Stimulated activated CD4-positive, alpha-beta T cell treated with anti-CD3 and anti-CD28 coated beads, Interleukin-4, amount 100 ng/mL, for 24 hours (primary cell): Measurements from ENCODE around the gene PANK2.

Experiments
- DNase-seq: peaks from one replicate; pipeline ENCODE4 v3.0.0-alpha.2; 2020

The PANK2 gene

DNA sequence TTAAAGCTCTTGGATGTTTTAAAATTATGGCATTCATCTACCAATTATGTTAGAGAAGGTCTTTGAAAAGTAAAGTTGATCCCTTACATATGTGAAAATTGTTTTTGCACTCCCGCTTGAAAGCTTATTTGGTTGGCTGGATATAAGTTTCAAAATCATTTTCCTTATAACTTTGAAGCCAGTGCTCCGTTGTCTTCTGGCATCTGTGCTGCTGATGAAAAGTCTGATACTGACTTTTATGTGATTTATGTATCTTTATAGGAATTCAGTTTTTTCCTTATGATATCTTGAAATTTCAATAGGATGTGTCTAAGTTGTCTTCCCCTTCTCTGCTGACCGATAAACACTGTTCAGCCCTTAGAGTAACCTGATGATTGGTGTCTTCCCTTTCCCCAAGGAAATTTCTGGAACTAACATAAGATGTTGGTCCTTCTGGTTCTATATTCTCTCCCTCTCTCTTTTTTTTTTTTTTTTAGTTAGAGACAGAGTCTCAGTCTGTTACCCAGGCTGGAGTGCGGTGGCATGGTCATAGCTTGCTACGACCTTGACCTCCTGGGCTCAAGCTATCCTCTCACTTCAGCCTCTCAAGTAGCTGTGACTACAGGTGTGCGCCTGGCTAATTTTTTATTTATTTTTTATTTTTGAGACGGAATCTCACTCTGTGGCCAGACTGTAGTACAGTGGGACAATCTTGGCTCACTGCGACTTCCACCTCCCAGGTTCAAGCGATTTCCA, 12.7 kb downstream of the PANK2 start:
- no peak for DNase-seq

DNA sequence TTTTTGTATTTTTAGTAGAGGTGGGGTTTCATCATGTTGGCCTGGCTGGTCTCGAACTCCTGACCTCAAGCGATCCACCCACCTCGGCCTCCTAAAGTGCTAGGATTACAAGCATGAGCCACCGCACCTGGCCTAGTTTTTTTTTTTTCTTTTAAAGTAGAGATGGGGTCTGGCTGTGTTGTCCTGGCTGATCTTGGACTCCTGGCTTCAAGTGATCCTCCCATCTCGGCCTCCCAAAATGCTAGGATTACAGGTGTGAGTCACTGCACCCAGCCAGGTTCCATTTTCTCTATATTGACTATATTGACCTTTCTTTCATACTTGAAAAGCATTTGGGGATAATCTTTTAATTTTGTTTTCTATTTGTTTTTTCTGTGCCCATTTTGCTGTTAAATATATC, 13.3 kb downstream of the PANK2 start:
- DNase-seq, result no peak

DNA sequence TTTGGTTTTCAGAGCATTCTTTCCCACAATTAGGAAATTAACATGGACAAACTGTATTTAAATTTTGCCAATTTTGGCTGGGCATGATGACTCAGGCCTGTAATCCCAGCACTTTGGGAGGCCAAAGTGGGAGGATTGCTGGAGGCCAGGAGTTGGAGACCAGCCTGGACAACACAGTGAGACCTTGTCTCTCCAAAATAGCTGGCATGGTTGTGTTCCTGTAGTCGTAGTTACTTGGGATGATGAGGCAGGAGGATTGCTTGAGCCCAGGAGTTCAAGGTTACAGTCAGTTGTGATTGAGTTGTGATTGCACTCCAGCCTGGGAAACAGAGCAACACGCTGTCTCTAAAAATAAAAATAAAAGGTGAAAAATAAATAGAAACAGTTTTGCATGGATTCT, 15.0 kb downstream of the PANK2 start:
- DNase-seq, result no peak

DNA sequence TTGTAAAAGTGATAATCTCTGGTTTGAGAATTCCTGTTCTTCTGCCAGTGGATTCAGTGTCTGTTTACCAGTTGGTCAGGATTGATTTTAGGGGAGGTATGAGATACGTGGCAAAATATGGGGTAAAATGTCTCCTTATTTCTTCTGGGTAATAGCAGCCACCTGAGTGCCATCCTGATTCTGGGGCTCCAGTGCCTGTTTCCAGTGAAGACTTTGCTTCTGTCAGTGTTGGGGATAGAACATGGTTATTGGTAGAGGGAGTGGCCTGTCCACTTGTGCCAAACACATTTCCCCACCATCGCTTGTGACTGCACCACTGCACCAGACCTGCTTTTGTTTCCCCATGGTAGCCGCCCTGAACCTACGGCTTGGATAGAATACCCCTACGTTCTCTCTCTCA, 15.7 kb downstream of the PANK2 start:
- no peak for DNase-seq

DNA sequence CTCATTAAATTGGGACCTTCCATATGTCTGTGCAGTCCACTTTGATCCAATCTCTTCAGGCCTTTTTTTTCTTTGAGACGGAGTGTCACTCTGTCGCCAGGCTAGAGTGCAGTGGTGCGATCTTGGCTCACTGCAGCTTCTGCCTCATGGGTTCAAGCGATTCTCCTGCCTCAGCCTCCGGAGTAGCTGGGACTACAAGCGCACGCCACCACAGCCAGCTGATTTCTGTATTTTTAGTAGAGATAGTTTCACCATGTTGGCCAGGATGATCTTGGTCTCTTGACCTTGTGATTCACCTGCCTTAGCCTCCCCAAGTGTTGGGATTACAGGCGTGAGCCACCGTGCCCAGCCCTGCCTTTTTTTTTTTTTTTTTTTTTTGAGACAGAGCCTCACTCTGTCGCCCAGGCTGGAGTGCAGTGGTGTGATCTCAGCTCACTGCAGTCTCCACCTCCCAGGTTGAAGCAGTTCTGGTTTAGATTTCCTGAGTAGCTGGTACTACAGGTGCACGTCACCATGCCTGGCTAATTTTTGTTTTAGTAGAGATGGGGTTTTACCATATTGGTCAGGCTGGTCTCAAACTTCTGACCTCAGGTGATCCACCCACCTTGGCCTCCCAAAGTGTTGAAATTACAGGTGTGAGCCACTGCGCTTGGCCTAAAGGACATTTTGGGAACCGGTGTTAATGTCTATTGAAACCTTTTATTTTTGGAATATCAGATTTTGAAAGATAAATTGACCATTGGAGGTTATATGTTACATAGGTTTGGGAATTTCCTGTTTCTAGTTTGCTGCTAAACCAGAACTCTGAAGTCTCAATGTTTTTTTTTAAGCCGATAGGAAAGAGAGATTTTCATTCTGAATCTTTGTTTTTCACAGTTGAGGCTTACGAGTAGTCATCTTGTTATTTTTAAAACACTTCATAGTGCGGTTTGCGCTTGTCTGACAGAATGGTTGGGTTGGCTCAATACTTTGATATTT, 17.8 kb downstream of the PANK2 start:
- peak; percentile 53 for DNase-seq

DNA sequence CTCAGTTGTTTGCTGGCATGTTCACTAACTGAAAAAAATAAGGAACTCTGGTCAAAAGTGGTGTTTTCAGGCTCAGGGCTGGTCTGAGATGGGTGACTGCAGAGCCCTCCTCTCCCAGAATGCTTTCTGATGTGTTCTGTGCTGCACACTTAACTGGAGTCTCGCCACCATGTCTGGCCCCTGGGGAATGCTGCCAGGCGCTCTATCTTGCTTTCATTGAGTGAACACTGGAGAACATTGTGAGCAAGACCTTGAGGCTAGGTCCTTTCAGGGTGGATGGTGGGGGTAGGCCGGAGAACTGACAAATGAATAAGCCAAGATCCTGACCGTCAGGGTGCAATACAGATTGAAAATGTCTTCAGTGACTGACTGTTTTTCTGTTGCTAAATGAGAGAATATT, 19.5 kb downstream of the PANK2 start:
- DNase-seq, result no peak

DNA sequence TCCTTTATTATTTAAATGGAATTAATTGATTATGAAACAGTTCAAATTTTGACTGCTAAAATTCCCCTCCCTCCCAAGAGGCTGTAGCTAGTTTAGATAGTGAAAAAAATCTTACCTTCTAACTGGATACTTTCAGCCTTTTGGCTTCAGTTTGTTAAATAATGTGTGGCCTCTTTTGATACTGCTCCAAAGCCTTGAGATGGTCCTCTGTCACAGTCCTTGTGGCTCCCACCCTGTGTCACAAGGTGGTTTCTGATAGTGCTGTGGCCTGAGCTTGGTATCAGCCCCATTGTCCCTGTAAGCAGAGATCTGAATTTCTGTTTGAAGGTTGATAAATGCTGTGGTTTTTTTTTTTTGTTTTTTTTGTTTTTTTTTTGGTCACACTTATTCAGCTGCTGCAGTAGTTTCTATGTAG, 20.8 kb downstream of the PANK2 start:
- DNase-seq, result no peak

DNA sequence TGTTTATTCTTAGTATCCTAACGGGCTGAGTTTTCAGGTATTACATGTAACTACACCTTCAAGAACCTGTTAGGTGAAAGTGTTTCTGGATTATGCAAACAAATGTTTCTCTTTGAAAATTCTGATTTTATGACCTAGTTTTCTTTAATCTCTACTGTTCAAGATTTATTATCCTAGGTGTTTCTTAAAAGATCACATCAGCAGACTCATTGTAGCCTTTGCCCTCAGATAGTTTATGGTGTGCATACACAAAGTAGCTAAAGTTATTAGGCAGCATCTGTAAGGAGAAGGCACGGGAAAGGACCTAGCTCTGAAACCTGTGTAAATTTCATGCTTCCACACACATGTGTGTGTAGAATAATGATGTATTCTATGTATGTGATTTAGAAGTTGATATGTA, 21.7 kb downstream of the PANK2 start:
- no peak for DNase-seq

DNA sequence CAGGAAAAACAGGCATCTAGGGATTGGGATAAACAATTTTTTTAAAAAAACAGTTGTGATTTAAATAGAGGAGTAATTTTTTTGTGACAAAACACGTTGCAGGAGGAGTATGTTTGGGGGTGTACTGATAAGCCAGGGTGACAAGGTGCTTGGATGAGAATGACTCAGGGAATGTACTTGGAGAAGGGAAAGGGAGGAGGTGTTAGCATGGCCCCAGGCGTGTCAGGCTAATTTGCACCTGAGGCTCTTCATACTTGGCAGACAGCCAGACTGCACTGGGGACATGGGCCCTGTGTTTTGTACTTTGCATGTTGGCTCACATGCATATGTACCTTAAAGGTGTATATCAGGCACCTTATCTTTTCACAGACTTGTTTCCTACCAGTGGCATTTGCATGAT, 22.8 kb downstream of the PANK2 start:
- no peak for DNase-seq

DNA sequence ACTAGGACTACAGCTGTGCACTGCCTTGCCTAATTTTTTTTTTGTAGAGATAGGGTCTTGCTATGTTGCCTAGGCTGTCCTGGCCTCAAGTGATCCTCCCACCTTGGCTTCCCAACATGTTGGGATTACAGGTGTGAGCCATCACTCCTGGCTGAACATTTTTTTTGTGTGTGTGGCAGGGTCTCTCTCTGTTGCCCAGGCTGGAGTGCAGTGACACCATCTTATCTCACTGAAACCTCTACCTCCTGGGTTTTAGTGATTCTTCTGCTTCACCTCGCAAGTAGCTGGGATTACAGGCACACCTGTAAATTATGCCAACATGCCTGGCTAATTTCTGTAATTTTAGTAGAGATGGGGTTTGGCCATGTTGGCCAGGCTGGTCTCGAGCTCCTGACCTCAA, 25.3 kb downstream of the PANK2 start:
- no peak for DNase-seq

DNA sequence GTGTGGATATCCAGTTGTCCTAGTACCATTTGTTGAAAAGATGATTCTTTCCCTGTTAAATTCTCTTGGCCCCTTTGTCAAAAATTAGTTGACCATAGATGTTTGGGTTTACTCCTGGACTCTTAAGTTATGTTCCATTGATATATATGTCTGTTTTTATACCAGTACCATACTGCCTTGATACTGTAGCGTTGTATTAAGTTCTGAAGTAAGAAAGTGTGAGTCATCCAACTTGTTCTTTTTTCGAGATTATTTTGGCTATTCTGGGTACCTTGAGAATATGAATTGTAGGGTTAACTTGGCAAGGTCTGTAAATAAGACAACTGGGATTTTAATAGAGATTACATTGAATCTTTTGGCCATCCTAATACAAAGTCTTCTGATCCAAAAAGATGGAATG, 26.5 kb downstream of the PANK2 start:
- DNase-seq, result no peak

DNA sequence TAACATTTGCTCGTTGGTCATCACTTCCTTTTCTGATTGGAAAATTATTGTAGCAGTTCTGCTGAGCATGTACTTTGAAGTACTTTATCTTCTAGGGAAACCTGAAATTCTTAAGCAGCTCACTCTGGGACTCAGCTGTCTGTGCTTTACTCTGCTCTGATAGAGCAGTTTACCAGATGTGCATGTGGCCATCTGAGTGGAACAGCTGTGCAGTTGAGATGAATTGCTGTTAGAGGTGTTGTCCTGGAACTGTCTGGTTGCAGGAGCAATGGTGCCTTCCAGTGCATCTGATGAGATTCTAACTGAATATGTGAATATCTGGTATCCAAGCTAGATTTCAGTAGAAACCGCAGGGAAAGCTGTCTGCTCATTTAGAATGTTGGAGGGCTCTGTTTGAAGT, 27.2 kb downstream of the PANK2 start:
- DNase-seq, result no peak

DNA sequence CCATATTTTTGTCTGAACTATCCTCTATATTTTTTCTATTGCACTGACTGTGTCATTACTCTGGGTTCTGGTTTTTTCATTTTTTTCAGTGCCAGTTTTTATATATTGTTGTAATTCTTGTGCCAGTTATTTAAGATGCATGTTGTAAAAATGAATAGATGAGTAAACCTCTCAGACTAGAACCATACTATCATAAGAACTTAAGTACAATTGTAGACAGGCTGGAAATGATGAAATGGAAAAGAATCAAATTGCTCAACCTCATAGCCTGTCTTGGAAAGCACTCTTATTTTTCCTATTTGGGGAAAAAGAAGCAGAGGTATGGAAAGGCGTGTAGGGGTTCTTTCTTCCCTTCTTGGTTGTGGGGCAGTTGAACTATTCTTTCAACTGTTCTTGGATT, 30.2 kb downstream of the PANK2 start:
- no peak for DNase-seq

DNA sequence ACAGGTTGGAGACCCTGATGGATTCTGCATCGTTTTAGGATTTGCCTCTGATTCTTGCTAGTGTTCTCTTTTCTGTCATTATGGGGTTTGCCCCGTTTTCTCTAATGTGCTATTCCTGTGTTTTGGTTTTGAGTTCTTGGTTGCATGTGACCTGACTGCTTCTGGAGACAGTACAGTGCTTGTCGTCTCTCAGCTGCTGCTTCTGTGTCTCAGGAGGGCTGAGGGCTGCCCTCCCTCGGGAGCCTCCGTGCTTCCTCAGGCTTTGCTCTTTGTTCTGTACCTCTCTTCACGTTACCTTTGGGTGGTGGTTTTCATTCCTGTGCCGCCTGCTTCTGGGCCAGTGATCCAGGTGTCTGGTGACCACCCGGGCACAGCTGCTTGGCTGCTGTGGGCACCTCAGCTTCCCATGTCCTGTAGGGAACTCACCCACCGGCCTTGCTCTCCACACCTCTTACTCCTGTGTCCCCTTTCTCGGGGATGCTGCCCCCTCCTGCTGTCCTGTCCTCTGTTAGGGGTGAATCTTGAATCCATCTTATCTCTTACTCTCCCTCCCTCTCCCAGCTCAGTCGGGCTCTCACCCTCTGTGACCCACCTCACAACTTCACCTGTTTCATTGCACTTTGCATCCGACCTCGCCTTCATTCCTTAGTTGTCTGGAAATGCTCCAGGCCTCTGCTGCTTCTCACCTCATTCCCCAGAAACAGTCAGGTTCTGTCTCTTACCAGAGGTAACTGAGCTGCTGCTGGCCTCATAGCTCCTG, 33.2 kb downstream of the PANK2 start:
- no peak for DNase-seq

DNA sequence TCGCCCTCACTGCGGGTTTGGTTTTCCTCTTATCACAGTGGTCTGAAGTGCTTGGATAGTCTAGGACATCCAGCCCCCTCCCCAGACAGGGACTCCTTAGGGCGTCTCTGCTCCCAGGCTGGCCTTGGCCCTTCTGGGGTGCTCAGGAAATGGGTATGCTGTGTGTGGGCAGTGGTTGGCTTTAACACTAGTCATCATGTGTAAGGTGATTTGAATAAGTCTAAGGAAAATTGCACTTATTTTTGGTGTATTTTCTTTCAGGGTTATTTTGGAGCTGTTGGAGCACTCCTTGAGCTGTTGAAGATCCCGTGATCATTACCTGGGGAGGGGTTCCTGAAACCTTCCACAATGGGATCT, 33.8 kb downstream of the PANK2 start:
- DNase-seq, result no peak

DNA sequence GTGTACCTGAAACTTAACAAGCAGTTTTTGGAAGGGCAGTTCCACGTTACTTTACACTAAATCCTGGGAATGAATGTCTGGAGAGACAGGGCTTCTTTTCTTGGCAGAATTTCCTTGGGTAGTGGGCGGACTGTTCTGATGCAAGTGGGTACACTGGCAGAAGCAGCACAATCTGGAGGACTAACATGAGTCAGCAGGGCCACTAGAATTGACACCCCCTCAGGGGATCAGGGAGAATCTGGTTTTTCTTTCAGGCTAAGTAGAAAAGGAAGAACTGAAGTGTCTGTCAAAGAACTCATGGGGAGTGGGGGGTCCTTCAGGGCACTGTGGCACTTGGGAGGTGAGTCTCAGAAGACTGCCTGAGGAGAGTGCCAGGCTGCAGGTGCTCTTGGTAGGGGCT, 34.6 kb downstream of the PANK2 start:
- DNase-seq, result no peak

DNA sequence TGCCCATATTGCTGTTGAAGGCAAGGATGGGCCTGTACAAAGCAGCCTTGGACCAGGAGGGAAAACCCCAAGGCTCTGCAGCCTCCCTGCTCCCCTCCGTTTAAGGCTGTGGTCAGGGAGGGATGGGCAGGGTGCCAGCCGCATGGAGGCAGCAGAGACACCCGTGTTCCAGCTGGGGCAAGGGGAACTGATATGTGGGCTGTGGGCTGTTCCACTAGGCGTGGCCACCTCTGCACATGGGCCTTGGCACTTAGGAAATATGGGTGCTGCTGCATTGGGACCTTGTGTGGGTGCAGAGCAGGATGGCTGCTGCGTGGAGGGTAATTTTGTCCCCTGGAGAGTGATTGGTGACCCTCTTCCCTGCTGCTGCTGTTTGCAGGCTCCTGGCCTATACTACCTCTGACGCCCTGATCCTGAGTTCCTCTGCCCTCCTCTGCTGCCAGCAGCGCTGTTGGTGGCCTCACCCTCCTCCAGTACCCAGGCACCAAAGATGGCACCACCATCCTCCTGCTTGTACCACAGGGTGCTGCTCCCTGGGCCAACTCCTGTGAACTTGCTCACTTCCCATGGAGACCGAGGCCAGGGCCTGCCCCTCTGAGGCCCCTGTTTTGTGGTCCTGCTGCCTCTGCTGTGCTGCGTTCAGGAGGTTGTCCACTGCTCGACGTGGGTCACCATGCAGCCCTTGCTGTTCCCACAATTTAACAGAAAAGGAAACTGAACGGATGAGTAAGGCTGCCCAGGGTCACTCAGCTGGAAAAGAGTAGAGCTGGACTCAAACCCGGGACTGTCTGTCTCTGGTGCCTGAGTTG, 35.3 kb downstream of the PANK2 start:
- DNase-seq, result no peak

DNA sequence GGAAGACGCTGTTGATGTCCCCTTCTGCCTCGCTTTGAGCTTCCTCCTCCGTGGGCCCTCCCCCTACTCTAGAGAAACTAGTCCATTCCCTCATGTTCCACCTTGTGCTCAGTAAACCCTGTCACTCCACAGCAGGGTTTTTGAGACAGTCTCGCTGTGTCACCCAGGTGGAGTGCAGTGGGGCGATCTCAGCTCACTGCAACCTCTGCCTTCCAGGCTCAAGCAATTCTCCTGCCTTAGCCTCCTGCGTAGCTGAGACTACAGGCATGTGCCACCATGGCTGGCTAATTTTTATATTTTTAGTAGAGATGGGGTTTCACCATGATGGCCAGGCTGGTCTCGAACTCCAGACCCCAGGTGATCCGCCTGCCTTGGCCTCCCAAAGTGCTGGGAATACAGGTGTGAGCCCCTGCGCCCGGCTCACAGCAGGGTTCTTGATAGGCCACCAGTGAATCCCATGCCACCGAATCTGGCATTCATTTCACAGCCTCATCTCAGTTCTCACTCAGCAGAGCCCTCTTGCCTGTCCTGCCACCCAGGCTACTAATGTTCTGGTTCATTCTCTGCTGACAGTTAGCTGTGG, 36.0 kb downstream of the PANK2 start:
- DNase-seq, result no peak

DNA sequence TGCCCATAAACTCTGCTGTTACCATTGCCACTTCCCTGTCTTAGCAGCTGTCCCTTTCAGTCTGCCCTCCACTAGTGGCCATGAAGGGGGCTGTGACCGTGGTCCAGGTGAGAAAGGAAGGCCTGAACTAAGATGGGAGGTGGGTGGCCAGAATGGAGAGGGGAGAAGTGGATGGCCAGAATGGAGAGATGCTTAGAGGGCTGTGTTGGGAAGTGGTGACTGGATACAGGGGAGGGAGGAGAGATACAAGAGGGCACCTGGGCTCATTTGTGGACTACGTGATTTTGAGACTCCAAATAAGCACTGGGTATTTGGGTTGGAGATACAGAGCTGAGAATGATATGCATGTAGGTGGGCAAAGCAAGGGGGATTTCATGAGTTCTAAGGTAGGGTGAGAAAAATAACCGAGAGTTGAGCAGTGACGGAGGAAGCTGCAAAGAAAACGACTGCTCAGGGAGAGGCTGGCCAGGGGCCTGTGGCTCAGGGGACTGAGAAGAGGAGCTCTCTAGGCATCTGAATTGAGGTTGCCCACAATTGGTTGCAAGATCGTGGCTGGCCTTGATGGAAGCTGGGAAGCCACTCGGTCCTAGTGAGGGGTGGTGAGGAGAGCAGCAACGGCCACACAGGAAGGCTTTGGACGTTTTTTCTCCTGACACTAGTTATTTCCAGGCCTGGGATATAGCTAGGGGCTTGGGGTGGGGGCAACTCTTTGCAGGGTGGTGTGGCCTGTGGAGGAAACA, 36.9 kb downstream of the PANK2 start:
- DNase-seq, result no peak

DNA sequence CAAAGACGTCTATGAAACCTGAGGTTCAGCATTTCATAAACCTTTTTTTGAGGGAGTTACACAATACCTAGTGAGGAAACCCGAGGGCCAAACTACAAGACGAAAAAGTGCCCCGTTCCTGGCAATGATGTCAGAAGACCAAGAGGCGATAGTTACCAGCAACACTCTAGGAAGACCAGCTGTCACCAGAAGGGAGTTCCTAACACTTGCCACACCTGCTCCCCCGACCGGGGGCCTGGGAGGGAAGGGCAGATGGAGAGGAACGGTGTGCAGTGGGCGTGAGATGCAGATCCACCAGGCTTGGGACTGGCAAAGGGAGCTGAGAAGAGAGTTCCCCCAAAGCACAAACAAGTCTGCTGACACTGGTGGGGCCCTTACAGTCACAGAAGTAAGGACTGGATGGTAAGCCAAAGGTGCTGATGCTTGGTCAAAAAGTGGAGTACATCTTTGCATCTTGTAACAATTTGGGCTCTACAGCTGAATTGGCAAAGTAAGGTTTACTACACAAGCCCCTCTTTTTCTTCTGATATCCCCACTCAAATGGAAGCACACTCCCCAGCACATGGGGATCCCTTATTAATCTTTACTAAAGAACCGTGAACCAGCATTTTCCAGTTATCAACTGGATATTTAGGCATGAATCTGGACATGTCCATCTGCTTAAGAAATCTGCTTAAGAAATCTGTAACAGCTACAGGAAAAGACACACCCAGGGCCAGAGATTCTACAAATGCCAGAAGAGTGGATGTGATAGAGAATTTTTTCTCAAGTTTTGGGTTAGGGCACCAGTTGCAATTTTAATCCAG, 38.5 kb downstream of the PANK2 start:
- DNase-seq, result no peak

DNA sequence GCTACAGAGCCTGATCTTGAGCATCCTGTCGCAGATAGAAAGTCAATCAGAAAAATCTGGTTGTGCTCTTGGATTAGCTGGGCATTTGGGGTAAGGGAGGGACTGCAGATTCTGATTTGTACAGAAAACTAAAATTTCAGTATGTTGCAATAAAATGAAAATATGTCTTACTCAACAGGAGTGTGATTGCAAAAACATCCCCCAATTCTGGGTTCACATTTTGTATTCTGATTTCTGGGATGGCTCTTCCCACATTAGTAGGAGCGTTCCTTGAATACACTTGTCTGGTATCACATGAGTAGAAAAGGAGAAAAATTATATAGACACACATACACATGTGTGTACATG, 40.5 kb downstream of the PANK2 start:
- DNase-seq, result no peak
